ENCODE results near the gene ROM1.
"Not testable (repeated sequence)": the region's sequence is repeated elsewhere in the genome, so short reads cannot be mapped to it uniquely, and the experiment has no call there.

Gene ROM1

DNA sequence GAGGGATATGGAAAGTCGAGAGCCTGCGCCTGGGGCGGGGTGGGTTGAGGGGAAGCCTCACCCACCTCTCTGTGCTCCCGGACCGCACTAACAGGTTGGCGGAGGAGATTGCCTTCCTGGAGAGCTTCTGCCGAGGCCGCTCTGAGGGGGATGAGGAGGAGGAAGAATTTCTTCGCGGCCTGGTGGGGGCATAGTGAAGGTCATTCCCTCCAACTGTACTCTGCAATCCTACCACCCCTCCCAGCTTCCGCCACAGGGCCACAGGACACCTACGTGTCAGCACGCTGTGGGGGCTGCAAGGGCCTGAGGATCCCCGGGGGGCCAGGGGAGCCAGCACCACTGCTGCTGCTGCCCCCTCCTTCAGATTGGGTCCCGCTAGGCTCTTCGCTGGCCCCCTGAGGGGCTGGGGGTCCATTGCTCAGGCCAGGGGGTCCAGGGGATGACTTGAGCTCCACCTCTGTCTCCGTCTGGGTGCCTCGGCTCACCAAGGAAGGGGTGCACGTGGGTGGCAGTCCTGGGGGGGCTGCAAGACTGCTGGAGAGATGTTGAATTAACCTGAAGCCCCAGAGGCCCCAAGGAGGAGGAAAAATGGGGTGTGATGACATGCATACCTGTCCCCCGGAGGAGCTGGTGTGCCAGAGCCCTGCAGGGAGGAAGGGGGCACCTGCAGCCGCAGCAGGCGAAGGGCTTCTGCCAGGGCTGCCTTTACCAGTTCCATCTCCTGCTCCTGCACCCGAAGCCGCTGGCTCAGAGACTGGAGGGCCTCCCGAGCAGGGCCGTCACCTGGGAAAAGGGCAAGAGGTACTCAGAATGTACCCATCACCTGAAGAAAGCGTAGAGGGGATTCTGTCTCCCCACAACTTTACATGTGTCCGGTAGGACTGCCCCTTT is 2.0 kb upstream of the ROM1 start:
- DNase-seq, result no peak

DNA sequence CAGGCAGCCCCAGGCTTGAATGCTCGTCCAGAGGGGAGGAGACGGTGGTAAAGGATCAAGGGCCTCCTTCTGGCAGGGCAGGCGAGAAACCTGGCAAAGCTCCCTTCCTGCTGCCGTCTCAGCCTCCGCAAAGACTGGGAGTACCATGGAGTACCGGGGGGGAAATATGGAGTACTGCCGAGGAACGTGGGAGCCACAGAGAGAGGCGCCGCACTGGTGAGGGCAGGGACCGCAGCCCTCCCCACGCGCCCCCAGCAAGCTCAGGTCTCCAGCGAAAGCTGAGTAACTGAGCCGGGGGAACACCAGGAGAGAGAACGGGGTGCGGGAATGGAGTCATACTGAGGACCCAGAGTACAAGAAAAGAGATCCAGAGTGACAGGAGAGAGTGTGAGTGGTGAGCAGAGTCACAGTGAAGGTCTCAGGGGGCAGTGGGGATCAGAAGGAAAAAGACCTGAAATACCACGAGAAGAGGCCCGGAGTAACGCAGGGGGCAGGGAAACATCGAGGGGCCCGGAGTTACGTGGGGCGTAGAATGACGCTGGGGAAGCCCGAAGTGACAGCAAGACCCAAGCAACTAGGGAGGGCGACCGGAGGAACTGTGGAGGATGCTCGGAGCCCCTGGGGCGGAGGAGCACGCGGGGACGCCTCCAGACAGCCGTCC is 1.2 kb upstream of the ROM1 start:
- DNase-seq, result peak in 1 of 2 experiments; percentile 50

DNA sequence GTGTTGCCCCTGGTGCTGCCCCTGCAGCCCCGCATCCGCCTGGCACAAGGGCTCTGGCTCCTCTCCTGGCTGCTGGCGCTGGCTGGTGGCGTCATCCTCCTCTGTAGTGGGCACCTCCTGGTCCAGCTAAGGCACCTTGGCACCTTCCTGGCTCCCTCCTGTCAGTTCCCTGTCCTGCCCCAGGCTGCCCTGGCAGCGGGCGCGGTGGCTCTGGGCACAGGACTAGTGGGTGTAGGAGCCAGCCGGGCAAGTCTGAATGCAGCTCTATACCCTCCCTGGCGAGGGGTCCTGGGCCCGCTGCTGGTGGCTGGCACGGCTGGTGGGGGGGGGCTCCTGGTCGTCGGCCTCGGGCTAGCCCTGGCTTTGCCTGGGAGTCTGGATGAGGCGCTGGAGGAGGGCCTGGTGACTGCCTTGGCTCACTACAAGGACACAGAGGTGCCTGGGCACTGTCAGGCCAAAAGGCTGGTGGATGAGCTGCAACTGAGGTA is 278 bp downstream of the ROM1 start:
- DNase-seq, result no peak

DNA sequence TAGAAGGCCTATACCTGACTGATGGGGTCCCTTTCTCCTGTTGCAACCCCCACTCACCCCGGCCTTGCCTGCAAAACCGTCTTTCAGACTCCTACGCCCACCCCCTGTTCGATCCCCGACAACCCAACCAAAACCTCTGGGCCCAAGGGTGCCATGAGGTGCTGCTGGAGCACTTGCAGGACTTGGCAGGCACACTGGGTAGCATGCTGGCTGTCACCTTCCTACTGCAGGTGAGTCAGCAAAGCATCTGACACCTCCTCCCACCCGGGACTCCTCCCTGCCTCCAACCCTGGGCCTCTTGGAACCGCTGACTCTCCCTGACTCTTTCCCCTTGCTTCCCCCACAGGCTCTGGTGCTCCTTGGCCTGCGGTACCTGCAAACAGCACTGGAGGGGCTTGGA is 1.2 kb downstream of the ROM1 start:
- DNase-seq, result no peak

DNA sequence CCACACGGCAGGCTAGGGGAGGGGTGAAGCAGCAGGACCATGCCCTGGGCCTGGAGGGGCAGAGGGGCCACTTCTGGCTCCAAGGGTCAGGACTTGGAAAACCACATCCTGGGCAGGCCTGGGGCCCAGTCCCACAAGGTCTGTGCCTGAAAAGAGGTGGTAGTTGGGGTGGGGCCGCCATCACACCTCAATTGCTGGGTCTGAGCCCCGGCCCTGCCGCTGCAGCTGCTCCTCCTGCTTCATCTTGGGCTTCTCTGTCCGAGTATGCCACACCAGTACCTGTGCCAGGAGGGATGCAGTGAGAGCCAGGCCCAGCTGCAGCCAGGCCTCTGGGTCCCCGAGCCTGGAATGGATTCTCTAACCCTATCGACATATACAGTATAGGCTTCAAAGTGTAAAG is 2.5 kb downstream of the ROM1 start:
- no peak for DNase-seq

DNA sequence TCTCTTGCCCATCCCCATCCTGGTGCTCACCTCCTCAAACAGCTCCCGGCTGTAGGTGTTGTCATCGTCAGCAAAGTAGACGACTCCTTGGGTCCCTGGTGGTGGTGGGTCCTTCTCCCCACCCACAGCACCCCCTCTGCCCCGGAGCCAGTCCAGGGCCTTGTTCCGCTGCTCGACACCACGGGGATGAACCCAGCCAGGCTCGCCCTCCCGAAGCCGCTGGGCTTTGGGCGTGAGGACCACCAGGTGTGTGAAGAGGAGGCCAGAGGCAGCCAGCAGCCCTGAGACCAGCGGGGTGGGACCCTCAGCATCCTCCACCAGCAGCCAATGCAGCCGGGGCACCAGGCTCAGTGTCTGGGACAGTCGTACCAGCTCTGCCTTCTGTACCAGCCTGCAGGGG is 3.9 kb downstream of the ROM1 start:
- DNase-seq, result not testable (repeated sequence)

DNA sequence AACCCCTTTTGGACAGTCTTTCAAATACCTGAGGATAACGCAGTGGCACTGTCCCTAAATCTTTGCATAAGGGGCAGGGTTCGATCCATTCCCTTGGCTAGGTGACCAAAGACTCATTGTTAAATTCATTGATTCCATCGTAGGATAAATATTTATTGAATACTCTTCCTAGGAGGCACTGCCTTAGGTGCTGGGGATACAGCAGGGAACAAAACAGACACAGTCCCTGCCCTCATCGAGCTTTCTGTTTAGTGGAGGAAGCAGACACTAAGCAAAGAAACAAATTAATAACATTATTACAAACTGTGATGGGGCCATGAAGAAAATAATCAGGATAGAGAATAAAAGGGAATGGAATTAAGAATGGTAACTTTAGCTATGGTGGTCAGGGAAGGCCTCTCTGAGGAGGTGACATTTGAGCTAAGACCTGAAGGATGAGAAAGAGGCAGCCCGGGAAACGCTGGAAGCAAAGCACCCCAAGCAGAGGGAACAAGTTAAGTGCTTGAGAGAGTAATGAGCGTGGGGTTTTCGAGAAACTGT is 8.0 kb downstream of the ROM1 start:
- no peak for DNase-seq

DNA sequence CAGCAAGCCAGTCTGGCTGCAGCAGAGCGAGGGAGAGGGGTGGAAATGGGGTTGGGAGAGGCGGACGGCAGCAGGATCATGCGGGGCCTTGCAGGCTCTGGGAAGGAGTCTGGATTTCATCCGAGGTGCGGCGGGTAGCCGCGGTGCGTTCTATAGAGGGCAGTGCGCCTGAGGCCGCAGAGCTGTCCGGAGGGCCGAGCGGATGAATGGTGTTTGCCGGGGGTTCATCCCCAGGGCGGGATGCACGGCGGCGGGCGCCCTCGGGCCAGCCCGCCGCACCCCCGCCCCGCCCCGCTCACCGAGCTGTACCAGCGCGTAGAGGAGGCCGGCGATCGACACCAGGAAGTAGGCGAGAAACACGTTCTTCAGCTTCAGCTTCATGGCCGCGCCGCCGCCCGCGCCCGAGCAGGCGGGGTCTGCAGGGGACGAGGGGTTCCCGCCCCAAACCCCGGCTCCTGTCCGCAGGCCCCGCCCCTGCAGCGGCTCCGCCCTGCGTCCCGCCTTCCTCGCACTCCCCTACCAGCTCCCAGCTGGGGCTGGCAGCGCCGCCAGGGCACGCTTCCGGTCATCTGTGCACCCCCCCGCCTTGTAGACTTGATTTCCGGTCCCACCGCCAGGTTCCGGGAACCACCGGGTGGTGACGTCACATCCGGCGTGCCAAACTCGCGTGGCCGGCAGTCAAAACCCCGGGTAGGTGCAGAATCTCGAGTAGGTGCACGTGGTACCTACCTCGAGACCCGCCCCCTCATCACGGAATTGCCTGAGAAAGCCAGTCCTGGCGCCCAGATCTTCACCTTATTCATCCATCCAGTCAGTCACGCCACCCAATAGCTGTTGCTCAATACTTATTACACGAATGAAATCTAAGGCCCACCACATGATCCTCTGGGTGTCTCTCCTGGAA is 8.8 kb downstream of the ROM1 start, which contains the start of gene B3GAT3:
Gene B3GAT3 (minus strand): TSS at position 420 of the 904 bp plus-strand sequence. CDS start 39 bp downstream, at position 381.
- DNase-seq, result peak; percentile 91 to 96

DNA sequence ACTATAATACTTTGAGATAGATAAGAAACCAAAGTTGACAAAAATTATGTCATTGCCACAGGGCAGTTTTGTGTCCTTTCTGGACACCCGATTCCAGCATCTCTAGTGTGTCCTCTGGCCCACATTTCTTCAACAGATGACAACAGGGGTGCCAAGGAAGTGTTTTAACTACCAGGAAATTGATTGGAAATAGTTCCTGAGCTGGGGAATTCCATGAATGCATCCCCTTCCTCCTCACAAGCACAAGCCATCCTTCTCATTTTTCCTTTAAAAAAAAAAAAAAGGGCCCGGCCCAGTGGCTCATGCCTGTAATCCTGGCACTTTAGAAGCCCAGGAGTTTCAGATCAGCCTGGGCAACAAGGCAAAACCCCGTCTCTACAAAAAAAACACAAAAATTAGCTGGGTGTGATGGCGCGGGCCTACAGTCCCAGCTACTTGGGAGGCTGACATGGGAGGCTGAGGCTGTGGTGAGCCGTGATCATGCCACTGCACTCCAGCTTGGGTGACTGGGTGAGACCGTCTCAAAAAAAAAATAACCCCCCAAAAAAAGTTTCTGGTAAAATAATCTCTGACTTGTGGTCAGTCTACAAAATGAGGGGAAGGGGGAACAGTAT is 9.5 kb downstream of the ROM1 start:
- no peak for DNase-seq

DNA sequence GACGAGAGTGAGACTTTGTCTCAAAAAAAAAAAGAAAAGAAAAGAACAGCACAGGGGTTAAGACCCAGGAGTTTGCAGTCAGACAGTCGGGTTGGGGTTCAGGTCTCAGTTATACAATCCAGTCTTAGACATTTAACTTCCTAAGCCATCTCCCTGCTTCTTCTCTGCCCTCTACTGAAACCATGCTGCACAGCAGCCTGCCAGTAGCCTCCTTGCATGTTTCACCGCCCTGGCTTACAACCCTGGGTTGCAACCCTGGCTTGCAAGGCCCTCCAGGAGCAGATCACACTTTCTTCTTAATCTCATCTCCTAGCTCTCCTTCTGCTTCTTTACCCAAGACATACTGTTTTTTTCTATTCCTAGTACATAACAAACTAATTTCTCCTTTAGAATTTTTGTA is 14.7 kb downstream of the ROM1 start:
- DNase-seq, result peak in 1 of 2 experiments; percentile 19

DNA sequence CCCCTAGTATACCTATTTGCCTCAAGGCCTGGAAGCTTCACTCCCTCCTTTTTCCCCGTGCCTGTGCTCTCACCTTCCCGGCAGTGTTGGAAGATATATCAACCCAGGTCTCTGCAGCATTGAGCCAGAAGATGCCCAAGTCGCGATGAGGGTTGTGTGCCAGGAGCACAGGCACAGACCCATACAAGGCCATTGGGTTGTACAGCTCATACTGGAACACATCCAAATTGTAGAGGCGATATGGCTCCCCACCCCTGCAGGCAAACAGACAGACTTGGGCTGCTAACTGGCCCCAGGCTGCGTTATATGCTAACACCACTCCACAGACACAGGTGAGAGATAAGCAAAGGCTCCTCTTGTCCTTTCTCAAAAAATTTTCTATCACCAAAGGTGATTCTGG is 19.4 kb downstream of the ROM1 start:
- no peak for DNase-seq

DNA sequence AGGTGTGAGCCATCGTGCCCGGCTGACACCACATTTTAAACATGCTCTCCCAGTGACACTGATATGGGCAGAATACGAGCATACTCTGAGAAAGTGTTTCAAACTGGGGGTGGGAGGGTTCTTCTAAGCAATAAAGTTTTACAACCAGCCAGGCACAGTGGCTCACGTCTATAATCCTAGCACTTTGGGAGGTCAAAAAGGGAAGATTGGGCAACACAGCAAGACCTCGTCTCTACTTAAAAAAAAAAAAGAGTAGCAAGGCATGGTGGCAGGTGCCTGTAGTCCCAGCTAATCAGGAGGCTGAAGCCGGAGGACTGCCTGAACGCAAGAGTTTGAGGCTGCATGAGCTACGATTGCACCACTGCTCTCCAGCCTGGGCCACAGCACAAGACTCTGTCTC is 31.2 kb downstream of the ROM1 start:
- DNase-seq, result no peak

DNA sequence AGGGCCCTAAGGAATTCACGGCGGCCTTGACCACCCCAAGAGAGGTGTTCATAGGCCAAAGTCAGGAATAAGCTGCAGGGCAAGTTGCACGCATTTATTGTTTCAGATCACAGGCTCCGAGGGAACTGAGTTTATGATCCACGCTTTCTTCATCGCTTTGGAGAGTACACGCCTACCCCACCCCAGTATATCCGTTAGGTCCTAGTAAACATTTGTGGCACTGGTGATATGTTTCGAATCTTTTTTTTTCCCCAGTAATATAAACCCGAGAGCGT is 32.6 kb downstream of the ROM1 start:
- no peak for DNase-seq

DNA sequence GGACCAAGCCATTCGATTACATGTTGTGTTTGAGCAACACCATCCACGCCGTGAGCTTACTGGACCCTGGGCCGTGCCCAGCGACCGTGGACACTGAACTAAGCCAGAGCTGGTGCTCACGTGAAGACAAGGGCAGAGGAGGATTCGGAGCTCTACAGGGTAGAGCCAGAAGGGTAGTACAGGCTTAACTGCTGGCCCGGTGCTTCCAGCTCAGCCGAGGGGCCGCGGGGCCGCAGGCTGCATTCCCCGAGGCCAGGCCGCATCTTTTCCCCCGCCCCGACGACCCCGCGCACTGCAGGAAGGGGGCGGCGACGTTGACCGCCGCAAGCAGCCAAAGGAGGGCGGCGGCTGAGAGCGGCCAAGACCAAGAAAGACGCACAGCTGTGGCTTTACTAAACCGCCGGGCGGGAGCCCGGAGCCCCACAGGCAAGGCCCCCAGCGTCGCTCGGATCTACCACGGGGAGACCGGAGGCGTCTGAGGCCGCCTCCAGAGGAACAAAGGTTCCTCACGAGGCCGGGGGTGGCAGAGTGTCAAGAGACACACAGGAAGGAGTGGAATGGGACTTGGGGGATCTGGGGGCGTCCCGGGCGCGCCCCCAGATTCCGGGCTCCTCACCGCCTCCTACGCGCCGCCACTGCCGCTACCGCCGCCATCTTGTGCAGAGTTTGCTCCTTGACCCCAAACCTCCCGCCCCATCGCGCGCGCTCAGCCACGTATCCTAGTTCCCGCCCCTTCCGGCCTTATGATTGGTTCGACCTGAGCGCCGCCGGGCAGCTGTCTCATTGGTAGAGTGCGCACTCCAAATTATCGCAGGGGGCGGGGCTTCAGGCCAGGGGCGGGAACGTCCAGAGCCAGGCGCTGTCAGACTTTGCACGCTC is 33.1 kb downstream of the ROM1 start, which contains the start of gene GANAB:
Gene GANAB (minus strand): TSS at position 668 of the 879 bp plus-strand sequence. CDS start 14 bp downstream, at position 654.
- DNase-seq, result peak; percentile 87 to 97

DNA sequence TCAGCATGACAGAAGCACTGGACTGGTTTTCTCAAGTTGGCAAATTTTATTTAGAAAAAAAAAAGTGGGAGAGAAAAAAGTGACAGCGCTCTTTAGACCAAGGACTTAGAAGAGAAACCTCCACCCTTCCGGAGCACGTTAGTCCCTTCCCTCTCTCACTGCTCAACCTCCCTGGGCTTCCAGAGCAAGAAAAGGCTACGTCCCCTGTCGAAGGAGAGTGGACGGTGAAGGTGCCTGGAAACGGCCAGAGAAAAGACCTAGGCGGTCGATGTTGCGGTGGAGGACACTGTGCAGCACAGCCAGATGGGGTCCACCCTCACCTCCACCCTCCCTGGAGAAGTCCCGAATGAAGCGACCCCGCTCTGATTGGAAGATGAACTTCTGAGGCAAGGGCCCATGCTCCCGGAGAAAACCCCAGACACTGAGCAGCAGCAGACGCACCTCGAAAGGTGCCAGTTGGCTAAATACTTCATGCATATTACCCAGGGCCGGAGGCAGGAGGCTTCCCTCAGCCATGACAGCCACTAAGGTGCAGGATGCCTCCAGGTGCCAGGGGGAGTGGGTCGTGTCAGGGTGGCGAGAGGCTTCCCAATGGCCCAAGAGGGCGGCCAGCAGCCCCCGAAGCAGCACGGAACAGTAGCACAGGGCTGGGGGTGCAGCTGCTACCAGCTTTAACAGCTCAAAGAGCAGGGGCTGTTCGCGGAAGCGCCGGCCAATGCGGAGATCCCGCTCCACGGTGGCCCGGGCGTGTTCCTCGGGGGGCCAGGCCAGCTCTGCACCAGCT is 34.0 kb downstream of the ROM1 start:
- no peak for DNase-seq

DNA sequence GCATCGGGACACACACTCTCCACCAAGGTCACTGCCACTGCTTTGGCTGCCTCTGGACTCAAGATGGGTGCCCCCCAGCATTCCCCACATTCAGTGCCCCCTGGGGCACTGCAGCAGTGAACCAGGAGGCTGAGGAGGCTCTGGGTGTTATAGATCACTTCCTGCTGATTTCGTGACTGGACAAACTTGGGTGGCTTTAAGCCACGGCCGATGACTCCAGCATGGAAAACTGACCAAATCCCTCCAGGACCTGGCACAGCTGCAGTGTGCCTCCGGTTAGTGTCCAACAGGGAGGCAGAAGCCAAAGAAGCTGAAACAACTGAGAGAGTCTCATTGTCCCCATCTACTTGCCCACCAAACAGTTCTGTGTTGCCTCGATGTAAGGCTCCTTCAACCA is 34.5 kb downstream of the ROM1 start:
- DNase-seq, result no peak

DNA sequence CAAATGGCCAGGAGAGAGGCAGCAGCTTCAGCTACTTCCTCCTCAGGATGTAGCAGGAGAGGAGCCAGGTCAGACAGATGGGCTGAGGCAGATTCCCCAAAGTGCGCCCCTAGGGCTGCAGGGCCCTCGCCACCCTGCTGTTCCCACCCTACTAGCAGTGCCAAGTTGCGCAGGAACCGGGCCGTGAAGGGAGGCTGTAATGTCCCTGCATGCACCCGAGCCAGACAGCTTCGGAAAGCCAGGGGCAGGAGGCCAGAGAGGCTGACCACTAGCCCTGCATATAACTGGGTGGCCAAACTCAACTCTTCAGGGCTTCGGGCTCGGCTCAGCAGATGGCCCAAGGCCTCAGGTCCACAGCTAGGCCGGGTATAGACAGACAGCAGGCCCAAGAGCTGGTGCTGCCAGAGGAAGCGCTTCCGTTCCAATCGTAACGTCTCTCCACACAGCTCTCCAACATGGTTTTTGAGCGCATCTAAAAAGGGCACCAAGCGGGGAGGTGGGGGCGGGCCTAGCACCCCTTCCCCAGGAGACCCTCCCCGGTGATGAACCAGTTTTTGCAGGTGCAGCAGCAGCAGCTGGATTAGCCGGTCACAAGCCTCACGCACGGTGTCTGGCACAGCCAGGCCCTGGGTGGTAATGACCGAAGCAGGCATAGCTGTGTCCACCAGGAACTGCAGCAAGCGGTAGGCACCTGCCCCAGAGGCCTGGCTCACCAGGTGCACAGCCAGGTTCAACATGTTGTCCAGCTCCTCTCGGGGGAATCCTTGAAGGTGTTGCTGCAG is 35.3 kb downstream of the ROM1 start:
- no peak for DNase-seq

DNA sequence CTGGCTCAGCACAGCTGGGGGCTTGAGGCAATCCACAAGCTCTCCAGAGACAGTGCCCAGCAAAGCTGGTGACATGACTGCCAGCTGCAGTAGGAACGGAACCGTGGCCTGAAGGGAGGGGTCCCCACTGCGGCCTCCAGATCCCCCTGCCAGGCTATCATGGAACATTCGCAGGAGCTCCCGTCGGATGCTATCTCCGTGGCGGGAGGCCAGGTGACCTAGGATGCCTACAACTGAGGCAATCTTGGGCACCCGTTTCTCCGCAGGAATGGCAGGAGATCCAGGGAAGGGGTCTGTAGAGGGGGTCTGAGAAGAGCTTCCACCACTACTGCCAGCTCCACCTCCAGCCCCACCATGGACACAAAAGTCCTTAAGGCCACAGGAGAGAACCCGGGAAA is 35.9 kb downstream of the ROM1 start:
- no peak for DNase-seq

DNA sequence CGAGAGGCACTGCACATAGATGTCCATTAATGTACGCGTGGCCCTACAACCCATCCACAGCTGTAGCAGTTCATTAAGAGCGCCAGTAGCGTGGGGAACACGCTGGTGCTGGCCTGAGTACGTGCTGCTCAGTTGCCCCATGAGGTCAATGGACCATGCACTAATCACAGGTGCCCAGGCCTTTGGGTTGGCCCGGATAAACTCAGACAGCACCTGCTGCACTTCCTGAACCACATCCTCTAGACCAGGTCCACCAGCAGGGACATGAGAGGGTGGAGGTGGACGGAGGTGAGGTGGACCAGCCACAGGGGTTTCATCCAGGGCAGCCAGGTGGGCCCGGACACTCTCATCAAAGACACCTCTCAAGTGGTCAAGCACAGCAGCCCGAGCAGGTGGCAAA is 36.4 kb downstream of the ROM1 start:
- DNase-seq, result no peak

DNA sequence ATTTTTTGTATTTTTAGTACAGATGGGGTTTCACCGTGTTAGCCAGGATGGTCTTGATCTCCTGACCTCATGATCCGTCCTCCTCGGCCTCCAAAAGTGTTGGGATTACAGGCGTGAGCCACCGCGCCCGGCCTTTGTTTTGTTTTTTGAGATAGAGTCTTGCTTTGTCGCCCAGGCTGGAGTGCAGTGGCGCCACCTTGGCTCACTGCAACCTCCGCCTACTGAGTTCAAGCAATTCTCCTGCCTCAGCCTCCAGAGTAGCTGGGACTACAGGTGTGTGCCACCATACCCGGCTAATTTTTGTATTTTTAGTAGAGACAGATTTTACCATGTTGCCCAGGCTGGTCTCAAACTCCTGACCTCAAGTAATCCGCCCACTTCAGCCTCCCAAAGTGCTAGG is 37.2 kb downstream of the ROM1 start:
- not testable (repeated sequence) for DNase-seq
